ENCODE data around the gene TMEM182.

Gene TMEM182

GRCh38 chr2:102780467-102780866 is 18.6 kb downstream of the TMEM182 start:
- DNase-seq (ENCODE audit: insufficient read length, low spot score), result no peak
- TF ChIP-seq TAF1 (IDR thresholded peaks at IDR 0.05; ENCODE audit: low read depth, low read length) (no peak), PAX5 (IDR thresholded peaks at IDR 0.05; ENCODE audit: insufficient read depth, low read length, severe bottlenecking) (no peak), SPI1 (IDR thresholded peaks at IDR 0.05; ENCODE audit: low read depth, low read length) (no peak), POLR2AphosphoS5 (IDR thresholded peaks at IDR 0.05; ENCODE audit: low read depth, low read length) (no peak), POU2F2 (IDR thresholded peaks at IDR 0.05; ENCODE audit: low read depth, low read length) (no peak), POLR2A (IDR thresholded peaks at IDR 0.05; ENCODE audit: low read depth, low read length) (no peak)
- no peak for FAIRE-seq

DNA sequence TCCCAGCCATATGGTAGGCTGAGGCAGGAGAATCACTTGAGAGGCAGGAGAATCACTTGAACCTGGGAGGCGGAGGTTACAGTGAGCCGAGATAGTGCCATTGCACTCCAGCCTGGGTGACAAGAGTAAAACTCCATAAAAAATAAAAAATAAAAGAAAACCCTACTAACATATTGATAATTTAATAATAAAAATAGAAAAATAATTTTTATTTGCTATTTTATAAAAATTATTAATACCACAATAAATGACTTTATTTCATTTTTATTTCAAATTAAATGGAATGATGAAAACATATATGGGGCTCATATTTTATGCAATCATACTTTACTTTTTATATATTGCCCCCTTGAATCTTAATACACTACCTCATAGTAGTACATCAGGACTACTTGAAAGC is 20.4 kb downstream of the TMEM182 start:
- FAIRE-seq (no peak), DNase-seq (ENCODE audit: insufficient read length, low spot score) (no peak)
- TF ChIP-seq POLR2AphosphoS5 (IDR thresholded peaks at IDR 0.05; ENCODE audit: low read depth, low read length) (no peak), POU2F2 (IDR thresholded peaks at IDR 0.05; ENCODE audit: low read depth, low read length) (no peak), TAF1 (IDR thresholded peaks at IDR 0.05; ENCODE audit: low read depth, low read length) (no peak), SPI1 (IDR thresholded peaks at IDR 0.05; ENCODE audit: low read depth, low read length) (no peak), POLR2A (IDR thresholded peaks at IDR 0.05; ENCODE audit: low read depth, low read length) (no peak), PAX5 (IDR thresholded peaks at IDR 0.05; ENCODE audit: insufficient read depth, low read length, severe bottlenecking) (no peak)

- no peak for DNase-seq (ENCODE audit: insufficient read length, low spot score)
- no peak for FAIRE-seq
- no peak for TF ChIP-seq POU2F2 (IDR thresholded peaks at IDR 0.05; ENCODE audit: low read depth, low read length)
- no peak for TF ChIP-seq POLR2AphosphoS5 (IDR thresholded peaks at IDR 0.05; ENCODE audit: low read depth, low read length)
- TF ChIP-seq TAF1 (IDR thresholded peaks at IDR 0.05; ENCODE audit: low read depth, low read length), result no peak
- no peak for TF ChIP-seq SPI1 (IDR thresholded peaks at IDR 0.05; ENCODE audit: low read depth, low read length)
- no peak for TF ChIP-seq POLR2A (IDR thresholded peaks at IDR 0.05; ENCODE audit: low read depth, low read length)
- TF ChIP-seq PAX5 (IDR thresholded peaks at IDR 0.05; ENCODE audit: insufficient read depth, low read length, severe bottlenecking), result no peak
Measured at GRCh38 chr2:102782933-102783332, 21.1 kb downstream of the TMEM182 start.

GRCh38 chr2:102783506-102784183 is 21.8 kb downstream of the TMEM182 start:
- DNase-seq (ENCODE audit: insufficient read length, low spot score) (no peak), FAIRE-seq (no peak)
- TF ChIP-seq TAF1 (IDR thresholded peaks at IDR 0.05; ENCODE audit: low read depth, low read length) (no peak), SPI1 (IDR thresholded peaks at IDR 0.05; ENCODE audit: low read depth, low read length) (no peak), POU2F2 (IDR thresholded peaks at IDR 0.05; ENCODE audit: low read depth, low read length) (no peak), PAX5 (IDR thresholded peaks at IDR 0.05; ENCODE audit: insufficient read depth, low read length, severe bottlenecking) (no peak), POLR2AphosphoS5 (IDR thresholded peaks at IDR 0.05; ENCODE audit: low read depth, low read length) (no peak), POLR2A (IDR thresholded peaks at IDR 0.05; ENCODE audit: low read depth, low read length) (no peak)

DNA sequence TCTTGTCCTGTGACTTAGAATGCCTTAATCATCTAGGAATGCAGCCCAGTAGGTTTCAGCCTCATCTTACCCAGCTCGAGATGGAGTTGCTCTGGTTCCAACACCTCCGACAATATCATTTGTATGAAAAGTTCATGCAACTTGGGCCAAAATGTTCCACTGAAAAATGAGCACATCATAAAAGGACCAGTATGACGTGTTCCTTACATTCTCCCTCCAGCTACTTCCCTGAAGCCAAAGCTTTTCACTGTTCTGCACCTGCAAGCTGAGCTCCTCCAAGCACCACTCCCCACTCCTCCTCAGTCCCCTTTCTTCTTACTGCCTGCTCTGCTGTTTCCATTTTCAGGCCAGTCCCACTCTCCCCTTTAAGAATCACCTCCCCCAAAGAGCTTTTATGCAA is 23.1 kb downstream of the TMEM182 start:
- TF ChIP-seq TAF1 (IDR thresholded peaks at IDR 0.05; ENCODE audit: low read depth, low read length), result no peak
- TF ChIP-seq POLR2A (IDR thresholded peaks at IDR 0.05; ENCODE audit: low read depth, low read length), result no peak
- FAIRE-seq (no peak), DNase-seq (ENCODE audit: insufficient read length, low spot score) (no peak)

- TF ChIP-seq POLR2AphosphoS5 (IDR thresholded peaks at IDR 0.05; ENCODE audit: low read depth, low read length) (no peak), POLR2A (IDR thresholded peaks at IDR 0.05; ENCODE audit: low read depth, low read length) (no peak), PAX5 (IDR thresholded peaks at IDR 0.05; ENCODE audit: insufficient read depth, low read length, severe bottlenecking) (no peak), SPI1 (IDR thresholded peaks at IDR 0.05; ENCODE audit: low read depth, low read length) (no peak), POU2F2 (IDR thresholded peaks at IDR 0.05; ENCODE audit: low read depth, low read length) (no peak), TAF1 (IDR thresholded peaks at IDR 0.05; ENCODE audit: low read depth, low read length) (no peak)
- DNase-seq (ENCODE audit: insufficient read length, low spot score) (no peak), FAIRE-seq (no peak)
Measured at GRCh38 chr2:102788216-102788884, 26.5 kb downstream of the TMEM182 start.

DNA sequence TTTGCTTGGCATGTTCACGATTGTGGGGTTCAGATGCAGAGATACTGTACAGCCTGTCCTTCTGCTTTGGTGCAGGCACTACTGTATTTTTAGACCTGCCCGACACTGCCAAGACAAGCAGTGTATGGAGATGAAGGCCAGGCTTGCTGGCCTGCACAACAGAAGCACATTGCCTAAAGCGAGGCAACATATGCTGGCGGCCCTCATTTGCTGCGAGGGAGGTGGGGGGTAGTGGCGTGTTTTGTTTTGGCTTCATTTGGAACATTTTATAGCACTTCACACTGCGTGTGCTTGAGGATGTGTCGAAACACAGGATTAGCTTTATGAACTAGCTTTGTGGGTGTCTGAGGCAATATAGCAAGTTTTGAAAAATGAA is 27.0 kb downstream of the TMEM182 start:
- no peak for TF ChIP-seq POU2F2 (IDR thresholded peaks at IDR 0.05; ENCODE audit: low read depth, low read length)
- TF ChIP-seq TAF1 (IDR thresholded peaks at IDR 0.05; ENCODE audit: low read depth, low read length), result no peak
- TF ChIP-seq POLR2A (IDR thresholded peaks at IDR 0.05; ENCODE audit: low read depth, low read length), result no peak
- TF ChIP-seq PAX5 (IDR thresholded peaks at IDR 0.05; ENCODE audit: insufficient read depth, low read length, severe bottlenecking), result no peak
- TF ChIP-seq SPI1 (IDR thresholded peaks at IDR 0.05; ENCODE audit: low read depth, low read length), result no peak
- TF ChIP-seq POLR2AphosphoS5 (IDR thresholded peaks at IDR 0.05; ENCODE audit: low read depth, low read length), result no peak
- FAIRE-seq (no peak), DNase-seq (ENCODE audit: insufficient read length, low spot score) (no peak)

- TF ChIP-seq POU2F2 (IDR thresholded peaks at IDR 0.05; ENCODE audit: low read depth, low read length) (no peak), POLR2A (IDR thresholded peaks at IDR 0.05; ENCODE audit: low read depth, low read length) (no peak), SPI1 (IDR thresholded peaks at IDR 0.05; ENCODE audit: low read depth, low read length) (no peak), PAX5 (IDR thresholded peaks at IDR 0.05; ENCODE audit: insufficient read depth, low read length, severe bottlenecking) (no peak), TAF1 (IDR thresholded peaks at IDR 0.05; ENCODE audit: low read depth, low read length) (no peak), POLR2AphosphoS5 (IDR thresholded peaks at IDR 0.05; ENCODE audit: low read depth, low read length) (no peak)
- no peak for FAIRE-seq
- DNase-seq (ENCODE audit: insufficient read length, low spot score), result no peak
Measured at GRCh38 chr2:102789349-102790090, 27.7 kb downstream of the TMEM182 start.

- FAIRE-seq (no peak), DNase-seq (ENCODE audit: insufficient read length, low spot score) (no peak)
Measured at GRCh38 chr2:102790091-102790455, 28.2 kb downstream of the TMEM182 start.

More at GRCh38 chr2:102790091-102790455, 28.2 kb downstream of the TMEM182 start:
- no peak for TF ChIP-seq POU2F2 (IDR thresholded peaks at IDR 0.05; ENCODE audit: low read depth, low read length)

Data from GM12891 (cell line).